ENCODE results near the gene ADCK2. TPM values are rescaled to one million over a fixed set of nuclear protein-coding genes. Genes with fewer than 3 reads are reported as not detected.
"Not testable (repeated sequence)": the region's sequence is repeated elsewhere in the genome, so short reads cannot be mapped to it uniquely, and the experiment has no call there.

Gene ADCK2
- total RNA-seq, 1 donor from 2014 or later = 9.3 TPM

DNA sequence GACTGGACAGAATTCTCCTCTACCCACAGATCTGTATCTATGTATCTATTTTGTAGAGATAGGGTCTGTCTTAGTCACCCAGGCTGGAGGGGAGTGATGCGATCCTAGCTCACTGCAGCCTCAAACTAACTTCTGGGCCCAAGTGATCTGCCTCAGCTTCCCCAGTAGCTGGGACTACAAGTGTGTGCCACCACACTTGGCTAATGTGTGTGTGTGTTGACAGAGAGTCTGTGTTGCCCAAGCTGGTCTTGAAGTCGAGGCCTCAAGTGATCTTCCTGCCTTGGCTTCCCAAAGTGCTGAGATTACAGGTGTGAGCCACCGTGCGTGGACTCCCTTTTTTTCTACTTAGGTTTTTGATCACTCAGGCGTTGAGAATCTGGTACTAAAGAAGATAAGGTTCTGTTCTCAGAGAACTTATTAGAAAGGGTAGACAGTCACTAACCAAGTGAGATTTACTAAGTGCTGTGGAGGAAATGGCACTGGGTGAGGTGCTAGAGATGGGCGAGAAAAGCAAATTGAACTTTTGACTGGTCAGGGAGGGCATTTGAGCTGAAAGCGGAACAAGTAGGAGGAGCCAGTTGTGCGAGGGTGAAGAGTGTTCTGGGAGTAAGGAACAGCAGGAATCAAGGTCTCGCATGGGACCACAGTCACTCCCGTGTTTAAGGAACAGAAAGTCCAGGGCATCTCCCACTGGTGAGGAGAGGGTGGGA, 41.7 kb downstream of the ADCK2 start:
- intact Hi-C loops (cut with DNase I) = no loop called here
- DNase-seq (ENCODE audit: low spot score) = no peak

GRCh38 chr7:140719721-140720120, 47.0 kb downstream of the ADCK2 start:
- DNase-seq (ENCODE audit: low spot score) = no peak

DNA sequence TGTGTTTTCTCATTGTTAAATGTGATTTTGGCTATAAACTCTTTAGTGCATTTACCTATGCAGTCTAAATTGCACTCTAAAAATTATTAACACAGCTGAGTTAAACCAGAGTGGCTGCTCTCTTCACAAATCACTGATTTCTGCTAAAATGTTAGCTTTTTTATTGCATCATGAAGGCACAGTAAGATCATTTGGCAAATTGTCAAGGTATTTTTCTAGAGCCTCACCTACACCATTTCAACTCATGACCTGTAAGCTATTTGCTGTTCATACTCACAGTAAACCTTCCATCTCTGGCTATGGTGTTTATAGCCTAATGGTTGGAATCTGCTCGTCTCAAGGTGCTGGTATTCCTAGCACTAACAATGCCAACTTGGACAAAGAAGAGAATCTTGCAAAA, 49.5 kb downstream of the ADCK2 start:
- no peak for DNase-seq (ENCODE audit: low spot score)
- intact Hi-C loops (cut with DNase I) = no loop called here

More at GRCh38 chr7:140719721-140720120, 47.0 kb downstream of the ADCK2 start:
- intact Hi-C loops (cut with DNase I) = no loop called here

DNA sequence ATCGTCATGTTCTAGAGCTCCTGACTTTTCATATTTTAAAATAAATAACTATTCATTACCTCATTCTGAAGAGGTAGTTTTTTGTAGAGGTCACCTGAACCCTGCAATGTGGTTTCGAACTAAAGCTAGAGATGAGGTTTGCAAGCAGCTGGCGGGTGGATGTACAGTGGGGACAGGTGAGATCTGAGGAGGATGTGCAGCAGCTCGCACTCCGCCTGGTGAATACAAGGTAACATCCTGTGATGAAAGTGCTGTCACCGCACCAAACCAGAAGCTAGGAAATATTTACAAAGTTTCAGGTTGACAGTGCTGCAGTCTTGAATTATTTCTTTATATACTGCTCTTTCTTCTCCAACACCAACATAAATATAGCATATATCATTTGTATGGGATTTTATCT, 50.3 kb downstream of the ADCK2 start:
- no peak for DNase-seq (ENCODE audit: low spot score)
- intact Hi-C loops (cut with DNase I) = no loop called here

GRCh38 chr7:140723574-140723973, 50.8 kb downstream of the ADCK2 start:
- intact Hi-C loops (cut with DNase I) = no loop called here
- no peak for DNase-seq (ENCODE audit: low spot score)

GRCh38 chr7:140724706-140725105, 52.0 kb downstream of the ADCK2 start:
- intact Hi-C loops (cut with DNase I) = no loop called here
- DNase-seq (ENCODE audit: low spot score) = no peak

DNA sequence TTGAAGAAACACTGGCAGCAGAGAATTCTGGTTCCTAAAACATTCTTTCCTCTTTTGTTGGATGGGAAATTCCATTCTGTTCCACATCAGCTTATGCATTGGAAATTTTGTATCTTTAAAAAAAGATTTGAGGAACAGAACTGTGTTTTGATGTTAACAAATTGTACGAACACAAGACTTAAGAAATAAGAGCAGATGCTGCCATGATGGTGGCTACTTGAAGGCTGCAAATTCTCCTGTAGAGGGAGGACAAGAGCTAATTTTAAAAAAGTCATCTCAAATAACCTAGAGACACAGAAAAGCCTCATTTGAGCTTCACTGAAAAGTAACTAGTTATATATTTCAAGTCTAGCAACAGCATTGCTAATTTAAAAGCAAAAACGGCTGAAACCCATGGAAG, 53.5 kb downstream of the ADCK2 start:
- no peak for DNase-seq (ENCODE audit: low spot score)
- intact Hi-C loops (cut with DNase I) = no loop called here

DNA sequence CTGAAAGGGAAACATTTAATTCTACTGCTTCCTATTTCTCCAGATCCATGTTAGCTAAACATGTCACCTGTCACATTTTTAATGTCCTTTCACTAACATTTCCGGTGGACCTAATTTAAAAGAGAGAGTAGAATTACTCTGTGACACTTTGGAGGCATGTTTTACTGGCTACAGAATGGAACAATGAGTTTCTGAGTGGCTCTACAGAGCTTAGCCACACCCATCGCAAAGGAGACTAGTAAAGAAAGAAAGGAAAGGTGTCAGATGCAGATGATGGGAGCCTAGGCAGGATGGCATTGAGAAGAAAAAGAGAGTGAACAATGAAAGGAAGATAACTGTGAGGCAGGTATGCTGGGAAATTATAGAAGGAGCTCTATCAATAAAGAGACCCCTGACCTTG, 59.7 kb downstream of the ADCK2 start:
- intact Hi-C loops (cut with DNase I) = no loop called here
- DNase-seq (ENCODE audit: low spot score) = no peak

DNA sequence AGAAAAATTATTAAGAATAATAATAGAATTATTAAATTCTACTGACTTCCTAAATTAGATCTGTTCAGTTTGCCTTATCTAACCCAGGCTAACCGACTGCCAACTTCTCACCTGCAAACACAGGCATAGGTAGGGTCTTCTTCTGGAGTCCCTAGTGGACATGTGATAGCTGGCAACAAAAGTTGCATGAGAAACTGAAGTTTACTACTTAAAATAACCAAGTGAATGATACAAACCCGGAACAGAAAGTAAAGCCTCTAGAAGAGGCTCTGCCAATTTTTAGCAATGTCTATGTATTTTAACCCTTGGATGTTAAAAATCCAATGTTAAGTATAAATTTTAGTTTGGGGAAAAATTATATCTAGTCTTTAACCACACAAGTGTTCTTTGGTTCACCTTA, 61.4 kb downstream of the ADCK2 start:
- intact Hi-C loops (cut with DNase I) = no loop called here
- no peak for DNase-seq (ENCODE audit: low spot score)

DNA sequence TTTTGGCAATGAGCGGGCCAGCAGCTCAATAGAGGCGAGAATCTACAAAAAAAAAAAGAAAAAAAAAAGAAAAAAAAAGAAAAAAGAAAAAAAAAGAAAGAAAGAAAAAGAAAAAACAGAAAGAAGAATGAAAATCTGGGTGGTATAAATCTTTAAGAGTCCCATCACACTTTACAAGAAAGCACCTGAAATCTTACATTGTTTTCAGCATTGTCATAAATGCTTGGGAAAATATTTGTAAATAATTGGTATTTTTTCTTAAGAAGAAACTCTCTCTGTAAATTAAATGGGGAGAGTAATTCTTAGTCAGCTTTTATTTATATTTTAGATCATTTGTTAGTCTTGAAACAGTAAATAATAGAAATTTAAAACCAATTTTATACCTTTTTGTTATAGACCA, 62.0 kb downstream of the ADCK2 start:
- intact Hi-C loops (cut with DNase I) = no loop called here
- DNase-seq (ENCODE audit: low spot score) = no peak

- no peak for DNase-seq (ENCODE audit: low spot score)
- intact Hi-C loops (cut with DNase I) = no loop called here
Observed at GRCh38 chr7:140738280-140738679, 65.5 kb downstream of the ADCK2 start.

DNA sequence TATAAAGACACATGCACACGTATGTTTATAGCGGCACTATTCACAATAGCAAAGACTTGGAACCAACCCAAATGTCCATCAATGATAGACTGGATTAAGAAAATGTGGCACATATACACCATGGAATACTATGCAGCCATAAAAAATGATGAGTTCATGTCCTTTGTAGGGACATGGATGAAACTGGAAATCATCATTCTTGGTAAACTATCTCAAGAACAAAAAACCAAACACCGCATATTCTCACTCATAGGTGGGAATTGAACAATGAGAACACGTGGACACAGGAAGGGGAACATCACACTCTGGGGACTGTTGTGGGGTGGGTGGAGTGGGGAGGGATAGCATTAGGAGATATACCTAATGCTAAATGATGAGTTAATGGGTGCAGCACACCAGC, 70.5 kb downstream of the ADCK2 start:
- DNase-seq (ENCODE audit: low spot score); intact Hi-C loops (cut with DNase I): not testable (repeated sequence)

DNA sequence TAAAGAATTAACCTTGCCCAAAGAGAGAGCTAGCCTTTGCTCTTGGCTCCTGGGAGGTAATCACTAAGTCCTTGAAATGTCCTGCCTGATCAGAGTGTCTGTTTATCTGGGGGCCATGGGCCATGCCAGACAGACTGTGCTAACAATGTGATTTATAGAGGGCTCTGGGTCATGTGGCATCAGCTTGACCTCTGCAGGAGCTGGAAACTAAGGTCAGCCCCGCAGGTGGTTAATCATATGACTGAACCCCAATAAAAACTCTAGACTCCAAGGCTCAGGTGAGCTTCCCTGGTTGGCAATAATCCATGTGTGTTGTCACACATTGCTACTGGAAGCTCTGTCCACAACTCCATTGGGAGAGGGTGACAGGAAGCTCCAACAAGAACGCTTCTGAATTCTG, 71.3 kb downstream of the ADCK2 start:
- intact Hi-C loops (cut with DNase I) = no loop called here
- DNase-seq (ENCODE audit: low spot score) = no peak

Other genes with a start within 250 kb of the ADCK2 start
- gene MKRN1, start 193.4 kb upstream of the ADCK2 start, total RNA-seq = 95.0 TPM
- gene DENND2A, start 32.1 kb upstream of the ADCK2 start, total RNA-seq = 7.2 TPM
- gene NDUFB2, start 23.8 kb downstream of the ADCK2 start, total RNA-seq = 505 TPM

All from cardiac septum (tissue), 1 donor.